HepG2 (cell line): Measurements from ENCODE around the gene FAM131C. TPM values are rescaled to one million over a fixed set of nuclear protein-coding genes. Genes with fewer than 3 reads are reported as not detected.

Source experiments
- ATAC-seq: fragments of 200-7000 bp; cut with Tn5 transposase; 3 replicates; pipeline ENCODE4 v1.9.1; 2020; ENCODE audit warnings: mild to moderate bottlenecking, moderate library complexity
- BruUV-seq: library from RNA; stranded (reverse); fragments of 400-500 nt; replicated peaks from 2 replicates; lab custom pipeline; 2021; lab: Mats Ljungman, UMichigan
- CTCF ChIA-PET: fragments of 300-600 bp; formaldehyde crosslinking; extraction: SDS; loops from one replicate; lab custom pipeline; 2021; ENCODE audit warnings: low total read pairs, inconsistent platforms, low intra/inter-chr PET ratio; lab: Yijun Ruan, JAX
- POLR2A ChIA-PET: fragments of 350-600 bp; sonication (Branson Sonifier 250); formaldehyde crosslinking; loops from one replicate; lab custom pipeline; 2020; ENCODE audit warnings: antibody characterized with exemption, inconsistent platforms; lab: Yijun Ruan, JAX
- DNase-seq: peaks from one replicate; pipeline ENCODE4 v3.0.0-alpha.2; 2015; ENCODE audit warnings: low spot score
- FAIRE-seq: peaks from 3 replicates; lab custom pipeline; 2011; peaks lifted over from hg19 to GRCh38; lab: Jason Lieb, UNC
- H2AFZ ChIP-seq: one replicate; pipeline ENCODE4 v1.6.1; 2011; ENCODE audit warnings: low read length, inconsistent platforms
- H3K27ac ChIP-seq: fragments of 300-600 bp; 3 replicates; pipeline ENCODE4 v1.8.0; 2011; ENCODE audit warnings: mixed run types, mild to moderate bottlenecking, mixed read lengths, low read length, inconsistent platforms; ENCODE audit not compliant: insufficient read depth; ENCODE audit errors: extremely low read length
- H3K27me3 ChIP-seq, 2 experiments: fragments of 200-600 bp in 1 of 2; 2 replicates in 1 of 2; 3 replicates in 1 of 2; pipeline versions ENCODE4 v1.6.0 to v1.8.0; 2011; ENCODE audit warnings: low read length in 2 of 2, mild to moderate bottlenecking in 2 of 2, moderate library complexity in 2 of 2, inconsistent platforms in 1 of 2; ENCODE audit not compliant: insufficient read depth in 2 of 2, control insufficient read depth in 1 of 2
- H3K36me3 ChIP-seq, 2 experiments: fragments of 200-600 bp in 1 of 2; replicated peaks in 1 of 2; 2 replicates in 1 of 2; 3 replicates in 1 of 2; pipeline versions ENCODE4 v1.5.1 to v1.8.0; 2011; ENCODE audit warnings: low read length in 2 of 2, inconsistent platforms in 1 of 2; ENCODE audit not compliant: insufficient read depth in 2 of 2, control insufficient read depth in 1 of 2
- H3K4me1 ChIP-seq: 2 replicates; pipeline ENCODE4 v1.5.1; 2012; ENCODE audit warnings: low read length, inconsistent platforms; ENCODE audit not compliant: insufficient read depth
- H3K4me2 ChIP-seq: 2 replicates; pipeline ENCODE4 v1.6.0; 2011; ENCODE audit warnings: low read depth, low read length, inconsistent platforms
- H3K4me3 ChIP-seq, 3 experiments: fragments of 200-600 bp in 1 of 3; sonication (generic), shearing (Covaris generic) in 1 of 3; replicated peaks in 1 of 3; 2 replicates each; pipeline ENCODE4 v1.5.1; 2011 to 2016; ENCODE audit warnings: low read length in 3 of 3, inconsistent platforms in 2 of 3, low read depth in 2 of 3, mild to moderate bottlenecking in 2 of 3, control low read depth in 1 of 3, mixed read lengths in 1 of 3; ENCODE audit not compliant: insufficient read depth in 1 of 3
- H3K79me2 ChIP-seq: one replicate; pipeline ENCODE4 v1.6.1; 2011; ENCODE audit warnings: low read length, inconsistent platforms; ENCODE audit not compliant: insufficient read depth
- H3K9ac ChIP-seq: 2 replicates; pipeline ENCODE4 v1.6.0; 2011; ENCODE audit warnings: mild to moderate bottlenecking, low read depth, low read length, inconsistent platforms; ENCODE audit not compliant: insufficient read depth
- H3K9me3 ChIP-seq: 2 replicates; pipeline ENCODE4 v1.5.1; 2012; ENCODE audit warnings: mild to moderate bottlenecking, low read length
- H4K20me1 ChIP-seq: 2 replicates; pipeline ENCODE4 v1.6.0; 2011; ENCODE audit warnings: inconsistent platforms, mild to moderate bottlenecking, low read length, moderate library complexity; ENCODE audit not compliant: insufficient read depth
- FOXA3 ChIP-seq: IDR thresholded peaks from 2 replicates; pipeline ENCODE4 v1.6.1; 2016; ENCODE audit warnings: missing genetic modification reagents, missing compliant biosample characterization
- ZC3H13 ChIP-seq: sonication (generic); formaldehyde crosslinking; IDR thresholded peaks from 2 replicates; pipeline ENCODE4 v1.8.1; 2023; ENCODE audit warnings: mild to moderate bottlenecking, missing genetic modification reagents, moderate library complexity
- ZNF589 ChIP-seq: sonication (generic); formaldehyde crosslinking; conservative IDR thresholded peaks from 2 replicates; pipeline ENCODE4 v1.8.0; 2022; ENCODE audit warnings: mild to moderate bottlenecking, moderate library complexity, missing genetic modification reagents
- WGBS: methylation state at CpG from one replicate; pipeline ENCODE4 v1.1.6; 2017; ENCODE audit warnings: low lambda C conversion rate; 5-methylcytosine and 5-hydroxymethylcytosine counted together
- in situ Hi-C: cut with HindIII; loops from 2 replicates; pipeline ENCODE4 v1.10.0; 2017; ENCODE audit warnings: low pct_unique_long_range_greater_than_20kb; ENCODE audit not compliant: extremely low pct_ligation_motif_present
- intact Hi-C: fragments of 100-400 bp; cut with micrococcal nuclease; formaldehyde crosslinking; loops from one replicate; pipeline ENCODE4 v1.10.0; 2022; ENCODE audit not compliant: unreplicated experiment
- polyA plus RNA-seq, 8 experiments: library from polyadenylated mRNA; depleted of rRNA in 3 of 8; stranded (reverse) in 7 of 8; unstranded in 1 of 8; fragments of >200 nt; fragmentation: Illumina TruSeq in 4 of 8; extraction: Trizol in 4 of 8; gene quantifications; 2 replicates each; pipeline versions ENCODE4 v1.2.1 to v1.2.3, GENCODE V29; 2011 to 2016; ENCODE audit warnings: low read depth in 4 of 8, missing spikeins in 1 of 8, mixed read lengths in 1 of 8; ENCODE audit not compliant: insufficient read depth in 1 of 8
- total RNA-seq, 5 experiments: library from RNA; depleted of rRNA; stranded (reverse); fragments of >200 nt; fragmentation: Illumina TruSeq; extraction: Trizol; gene quantifications; 2 replicates each; pipeline ENCODE4 v1.2.3, GENCODE V29; 2016; ENCODE audit warnings: low read depth in 1 of 5
- TF ChIP-seq, protein P1 (sequence below): sonication (generic); formaldehyde crosslinking; IDR thresholded peaks from 2 replicates; pipeline ENCODE4 v1.4.0; 2020; ENCODE audit warnings: mild to moderate bottlenecking, missing genetic modification reagents

FAM131C gene
- total and polyA plus RNA-seq, 2 of the 13 experiments (the other 11 are each of a cell fraction or from before 2014, with no cell fraction given) = 0.07 TPM; not detected in 1

GRCh38 chr1:16010837-16011236 lies 62.6 kb downstream of the FAM131C start (continued):
- TF ChIP-seq, protein P1, sequence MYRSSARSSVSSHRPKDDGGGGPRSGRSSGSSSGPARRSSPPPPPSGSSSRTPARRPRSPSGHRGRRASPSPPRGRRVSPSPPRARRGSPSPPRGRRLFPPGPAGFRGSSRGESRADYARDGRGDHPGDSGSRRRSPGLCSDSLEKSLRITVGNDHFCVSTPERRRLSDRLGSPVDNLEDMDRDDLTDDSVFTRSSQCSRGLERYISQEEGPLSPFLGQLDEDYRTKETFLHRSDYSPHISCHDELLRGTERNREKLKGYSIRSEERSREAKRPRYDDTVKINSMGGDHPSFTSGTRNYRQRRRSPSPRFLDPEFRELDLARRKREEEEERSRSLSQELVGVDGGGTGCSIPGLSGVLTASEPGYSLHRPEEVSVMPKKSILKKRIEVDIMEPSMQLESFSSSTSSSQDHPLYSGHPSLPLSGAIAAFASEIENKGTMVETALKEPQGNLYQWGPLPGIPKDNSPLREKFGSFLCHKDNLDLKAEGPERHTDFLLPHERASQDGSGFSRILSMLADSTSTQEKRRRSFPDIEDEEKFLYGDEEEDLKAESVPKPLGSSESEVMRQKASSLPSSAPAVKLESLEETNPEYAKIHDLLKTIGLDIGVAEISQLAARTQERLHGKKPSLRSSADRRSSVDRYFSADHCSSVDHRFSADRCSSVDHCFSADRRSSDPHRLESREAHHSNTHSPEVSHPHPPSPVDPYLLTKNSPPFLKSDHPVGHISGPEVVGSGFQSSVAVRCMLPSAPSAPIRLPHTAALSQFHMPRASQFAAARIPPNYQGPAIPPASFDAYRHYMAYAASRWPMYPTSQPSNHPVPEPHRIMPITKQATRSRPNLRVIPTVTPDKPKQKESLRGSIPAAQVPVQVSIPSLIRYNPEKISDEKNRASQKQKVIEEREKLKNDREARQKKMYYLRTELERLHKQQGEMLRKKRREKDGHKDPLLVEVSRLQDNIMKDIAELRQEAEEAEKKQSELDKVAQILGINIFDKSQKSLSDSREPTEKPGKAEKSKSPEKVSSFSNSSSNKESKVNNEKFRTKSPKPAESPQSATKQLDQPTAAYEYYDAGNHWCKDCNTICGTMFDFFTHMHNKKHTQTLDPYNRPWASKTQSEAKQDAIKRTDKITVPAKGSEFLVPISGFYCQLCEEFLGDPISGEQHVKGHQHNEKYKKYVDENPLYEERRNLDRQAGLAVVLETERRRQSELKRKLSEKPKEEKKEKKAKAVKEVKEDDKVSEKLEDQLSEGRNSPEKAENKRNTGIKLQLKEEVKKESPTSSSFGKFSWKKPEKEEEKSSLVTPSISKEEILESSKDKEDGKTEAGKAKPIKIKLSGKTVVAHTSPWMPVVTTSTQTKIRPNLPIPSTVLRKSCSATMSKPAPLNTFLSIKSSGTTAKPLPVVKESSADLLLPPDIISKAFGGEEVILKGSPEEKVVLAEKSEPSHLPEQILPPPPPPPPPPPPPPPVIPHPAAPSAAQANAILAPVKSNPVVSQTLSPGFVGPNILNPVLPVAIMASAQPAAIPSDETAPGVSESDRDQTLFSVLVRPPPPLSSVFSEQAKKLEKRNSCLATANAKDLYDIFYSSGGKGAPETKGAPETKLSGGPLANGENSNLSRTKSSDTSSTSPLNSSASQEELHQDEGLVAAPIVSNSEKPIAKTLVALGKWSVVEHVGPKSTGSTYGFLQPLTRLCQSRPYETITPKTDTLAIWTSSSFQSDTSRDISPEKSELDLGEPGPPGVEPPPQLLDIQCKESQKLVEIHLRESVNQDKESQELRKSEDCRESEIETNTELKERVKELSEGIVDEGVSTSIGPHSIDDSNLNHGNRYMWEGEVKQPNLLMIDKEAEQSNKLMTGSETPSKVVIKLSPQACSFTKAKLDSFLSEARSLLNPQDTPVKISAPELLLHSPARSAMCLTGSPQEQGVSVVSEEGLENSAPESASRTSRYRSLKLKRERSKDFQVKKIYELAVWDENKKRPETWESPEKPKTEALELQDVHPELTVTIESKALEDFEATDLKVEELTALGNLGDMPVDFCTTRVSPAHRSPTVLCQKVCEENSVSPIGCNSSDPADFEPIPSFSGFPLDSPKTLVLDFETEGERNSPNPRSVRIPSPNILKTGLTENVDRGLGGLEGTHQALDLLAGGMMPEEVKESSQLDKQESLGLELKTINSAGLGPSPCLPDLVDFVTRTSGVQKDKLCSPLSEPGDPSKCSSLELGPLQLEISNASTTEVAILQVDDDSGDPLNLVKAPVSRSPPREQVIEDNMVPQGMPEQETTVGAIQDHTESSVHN = no peak
- no peak for TF ChIP-seq FOXA3 (CRISPR knock-in tag)
- TF ChIP-seq, all 625 proteins: peak for 0

- H3K9me3 ChIP-seq = no peaks in the 10 kb centered on the region
- H3K36me3 ChIP-seq = peaks cover 0 to 18% of the 10 kb centered on the region in 2 experiments
- no peak overlapping the region for H3K4me3 ChIP-seq
- H3K4me2 ChIP-seq = no peak overlapping the region
- no peak for ATAC-seq
- H3K27ac ChIP-seq = no peak overlapping the region
- no peak for DNase-seq
- H3K27me3 ChIP-seq = peaks cover 0 to 13% of the 10 kb centered on the region in 2 experiments; a peak in 2 of 5 replicates
- peaks cover 9% of the 10 kb centered on the region for H3K79me2 ChIP-seq
- in situ Hi-C loops (loop anchor here (5.0 kb wide), 1 partner anchor 38 kb away; no protein-coding TSS in a partner anchor), intact Hi-C loops (loop anchor here (1.0 to 2.0 kb wide), 2 partner anchors 23 to 47 kb away; no protein-coding TSS in a partner anchor)
- peak; percentile 76; the same call in 1 of the 2 replicates for TF ChIP-seq ZC3H13 (CRISPR knock-in tag)
- no peak for TF ChIP-seq ZNF589
- no TSS peak for BruUV-seq
- ChIA-PET CTCF (interaction anchor here (1.3 to 2.7 kb wide), 3 partner anchors 23 to 46 kb away, joined by 4 to 35 read pairs (median 16); no protein-coding TSS in a partner anchor), POLR2A (no interaction called here)
- peaks cover 20% of the 10 kb centered on the region; the same call in 1 of the 2 replicates for H4K20me1 ChIP-seq
- WGBS = 87% methylated on average over 11 of the region's 11 CpGs
- FAIRE-seq = no peak
- H3K9ac ChIP-seq = no peak overlapping the region
- H3K4me1 ChIP-seq = peaks cover 67% of the 10 kb centered on the region
- H2AFZ ChIP-seq = no peak overlapping the region
Measured at GRCh38 chr1:16009678-16010077, 63.8 kb downstream of the FAM131C start.
